Omental fat pad (tissue), 4 donors: ENCODE measurements around the gene KCNQ5. TPM values are rescaled to one million over a fixed set of nuclear protein-coding genes. Genes with fewer than 3 reads are reported as not detected.

Source experiments
- ATAC-seq: fragments of 150-250 bp; one replicate; pipeline ENCODE4 v1.9.1; 2016; ENCODE audit warnings: mild to moderate bottlenecking, moderate library complexity; ENCODE audit not compliant: low FRiP score
- DNase-seq: peaks from one replicate; pipeline ENCODE4 v3.0.0-alpha.2; 2019; ENCODE audit warnings: low spot score
- CTCF ChIP-seq, 3 donors: fragments of 450-650 bp; IDR thresholded peaks; one replicate each; pipeline ENCODE4 v1.5.1; 2016 to 2017; ENCODE audit warnings: antibody characterized with exemption in 3 of 3, mild to moderate bottlenecking in 3 of 3, moderate library complexity in 2 of 3
- total RNA-seq, 4 donors: library from RNA; depleted of rRNA; stranded (reverse); fragments of >200 nt; gene quantifications; one replicate each; pipeline ENCODE4 v1.1.0, GENCODE V29; 2016

KCNQ5 gene
- total RNA-seq, 4 donors from 2014 or later = 0.16 to 0.24 TPM; not detected in 2

- TF ChIP-seq CTCF (IDR thresholded peaks at IDR 0.05) = no peak
- ATAC-seq (no peak), DNase-seq (no peak)
Observed at GRCh38 chr6:73074175-73074574, 452.3 kb downstream of the KCNQ5 start.

GRCh38 chr6:73076211-73076954 is 454.5 kb downstream of the KCNQ5 start:
- ATAC-seq (no peak), DNase-seq (no peak)
- no peak for TF ChIP-seq CTCF (IDR thresholded peaks at IDR 0.05)

- DNase-seq (no peak), ATAC-seq (no peak)
- no peak for TF ChIP-seq CTCF (IDR thresholded peaks at IDR 0.05)
Observed at GRCh38 chr6:73078333-73078862, 456.5 kb downstream of the KCNQ5 start.

GRCh38 chr6:73078908-73079610 is 457.2 kb downstream of the KCNQ5 start:
- DNase-seq (no peak), ATAC-seq (no peak)
- TF ChIP-seq CTCF (IDR thresholded peaks at IDR 0.05) = no peak

- DNase-seq (no peak), ATAC-seq (no peak)
- TF ChIP-seq CTCF (IDR thresholded peaks at IDR 0.05) = no peak
Observed at GRCh38 chr6:73079611-73079955, 457.7 kb downstream of the KCNQ5 start.

- no peak for TF ChIP-seq CTCF (IDR thresholded peaks at IDR 0.05)
- DNase-seq = no peak
- no peak for ATAC-seq
Observed at GRCh38 chr6:73079978-73080377, 458.1 kb downstream of the KCNQ5 start.
